HG02885 (cell line): ENCODE measurements around the gene RBM43.
"Not testable (repeated sequence)": the region's sequence is repeated elsewhere in the genome, so short reads cannot be mapped to it uniquely, and the experiment has no call there.

Experiments
- ATAC-seq: cut with Tn5 transposase; IDR thresholded peaks from one replicate; pipeline ENCODE4 v1.9.1; 2021; ENCODE audit warnings: mild to moderate bottlenecking; ENCODE audit not compliant: unreplicated experiment, poor library complexity

The RBM43 gene

DNA sequence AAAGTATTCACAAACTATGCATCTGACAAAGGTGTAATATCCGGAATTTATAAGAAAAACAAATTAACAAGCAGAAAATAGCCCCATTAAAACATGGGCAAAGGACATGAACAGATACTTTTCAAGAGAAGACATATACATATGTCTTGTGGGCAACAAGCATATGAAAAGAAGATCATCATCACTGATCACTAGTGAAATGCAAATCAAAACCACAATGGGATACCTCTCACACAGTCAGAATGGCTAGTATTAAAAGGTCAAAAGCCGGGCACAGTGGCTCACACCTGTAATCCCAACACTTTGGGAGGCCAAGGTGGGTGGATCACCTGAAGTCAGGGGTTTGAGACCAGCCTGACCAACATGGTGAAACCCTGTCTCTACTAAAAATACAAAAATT is 28.4 kb downstream of the RBM43 start:
- ATAC-seq, result not testable (repeated sequence)

DNA sequence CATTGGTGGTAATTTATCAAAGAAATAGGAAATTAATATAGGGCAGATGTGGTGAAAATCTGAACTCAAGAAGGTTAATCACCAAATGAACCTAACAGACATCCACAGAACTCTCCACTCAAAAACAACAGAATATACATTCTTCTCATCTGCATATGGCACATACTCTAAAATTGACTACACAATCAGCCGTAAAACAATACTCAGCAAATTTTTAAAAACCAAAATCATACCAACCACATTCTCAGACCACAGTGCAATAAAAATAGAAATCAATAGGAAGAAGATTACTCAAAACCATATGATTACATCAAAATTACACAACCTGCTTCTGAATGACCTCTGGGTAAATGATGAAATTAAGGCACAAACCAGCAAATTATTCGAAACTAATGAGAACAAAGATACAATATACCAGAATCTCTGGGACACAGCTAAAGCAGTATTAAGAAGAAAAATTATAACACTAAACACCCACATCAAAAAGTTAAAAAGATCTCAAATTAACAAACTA is 31.0 kb downstream of the RBM43 start:
- no peak for ATAC-seq

DNA sequence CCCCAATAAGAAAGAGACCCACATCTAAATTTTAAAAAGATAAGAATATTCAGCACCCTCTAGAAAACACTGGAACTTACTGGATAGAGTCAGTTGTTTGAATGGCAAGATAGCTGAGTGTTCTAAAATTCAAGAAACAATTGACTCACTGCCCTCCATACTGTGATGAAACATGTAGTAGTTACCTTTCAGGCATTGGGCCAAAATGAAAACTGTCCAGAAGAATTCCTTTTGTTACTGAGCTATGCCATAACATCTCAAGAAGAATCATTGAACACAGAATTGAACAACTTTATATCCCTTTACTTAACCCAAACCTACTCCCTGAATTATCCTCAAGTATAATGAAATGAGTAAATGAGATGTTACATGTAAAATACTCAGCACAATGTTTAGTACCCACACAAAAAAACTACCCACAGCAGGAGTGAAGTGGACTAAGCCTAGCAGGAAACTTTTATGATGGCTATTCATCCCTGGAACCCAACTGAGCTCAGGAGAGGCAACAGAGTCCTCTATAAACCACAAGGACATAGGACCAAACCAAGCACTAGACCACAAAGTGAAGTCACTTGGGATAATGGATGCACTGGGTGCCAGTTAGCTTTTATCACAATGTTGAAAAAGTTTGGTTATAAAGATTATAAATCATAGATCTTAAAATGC is 32.7 kb downstream of the RBM43 start:
- no peak for ATAC-seq

DNA sequence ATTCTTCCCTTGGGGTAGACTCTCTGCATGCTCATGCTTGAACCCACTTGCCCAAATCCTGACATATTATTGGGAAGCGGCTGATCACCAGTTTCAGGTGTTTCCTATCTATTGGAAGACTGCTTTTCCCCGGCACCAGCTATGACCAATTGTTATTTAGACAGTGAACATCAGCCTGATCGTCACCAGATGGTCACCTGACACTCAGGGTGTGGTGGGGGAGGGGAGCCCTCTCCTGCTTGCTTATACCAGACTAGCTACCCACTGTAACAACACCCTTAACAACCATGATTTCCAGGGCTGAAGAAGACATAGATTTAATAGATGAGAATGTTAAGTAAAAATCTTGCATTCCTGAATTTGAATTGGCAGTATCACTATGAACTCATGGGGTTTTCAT is 44.3 kb downstream of the RBM43 start:
- no peak for ATAC-seq

DNA sequence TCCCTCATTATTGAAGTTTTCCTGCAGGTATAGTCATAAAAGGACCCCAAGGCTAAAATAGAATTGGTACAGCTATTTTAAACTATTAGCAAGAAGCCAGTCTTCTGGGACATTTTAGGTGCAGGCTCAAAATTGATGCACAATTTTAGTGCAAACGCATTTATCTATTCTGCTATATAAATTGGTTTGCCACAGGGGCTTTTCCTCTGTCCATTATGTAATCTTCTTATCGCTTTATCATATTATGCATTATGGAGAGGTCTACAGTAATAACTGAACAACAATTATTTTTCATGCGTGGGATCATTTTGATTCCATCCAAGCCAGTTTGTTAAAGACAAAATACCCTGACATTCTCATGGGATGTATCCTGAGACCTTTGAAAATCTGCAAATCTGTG is 54.6 kb downstream of the RBM43 start:
- ATAC-seq, result no peak

DNA sequence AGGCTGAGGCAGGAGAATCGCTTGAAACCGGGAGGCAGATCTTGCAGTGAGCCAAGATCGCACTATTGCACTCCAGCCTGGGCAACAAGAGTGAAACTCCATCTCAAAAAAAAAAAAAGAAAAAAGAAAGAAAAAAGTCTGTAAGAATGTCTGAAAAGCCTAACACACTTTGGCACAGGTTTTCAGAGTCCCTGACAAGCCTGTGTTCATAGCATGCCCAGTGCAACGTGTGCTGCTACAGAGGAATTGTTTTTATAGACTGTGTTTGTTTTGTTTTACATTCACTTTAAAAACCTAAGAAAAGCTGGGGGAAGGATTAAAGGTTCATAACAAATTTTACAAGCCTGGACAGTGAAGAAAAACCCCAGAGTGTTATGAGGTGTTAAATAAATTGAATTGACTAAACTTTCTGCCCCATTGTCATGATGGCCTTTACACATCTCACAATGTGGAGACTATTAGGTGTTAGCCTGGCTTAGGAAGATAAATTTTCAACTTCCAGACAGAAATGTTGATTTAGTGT is 55.2 kb downstream of the RBM43 start:
- ATAC-seq, result no peak

DNA sequence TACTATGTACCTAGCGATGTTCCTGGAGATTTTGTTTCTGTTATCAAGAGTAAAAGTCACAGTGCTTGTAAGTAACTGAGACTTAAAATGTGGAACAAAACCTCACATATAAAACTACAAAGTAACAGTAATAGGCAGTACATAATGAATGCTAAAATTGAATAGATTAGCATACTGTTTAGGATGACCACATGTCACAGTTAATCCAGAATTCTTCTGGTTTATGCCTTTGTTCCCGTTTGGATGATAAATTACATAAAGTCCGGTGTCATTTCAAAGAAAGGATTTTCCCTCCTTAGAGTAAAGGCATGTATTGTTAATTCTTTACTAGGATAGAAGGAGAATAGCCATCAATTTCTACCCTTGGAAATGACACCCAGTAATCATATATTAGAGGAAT is 56.1 kb downstream of the RBM43 start:
- ATAC-seq, result no peak

DNA sequence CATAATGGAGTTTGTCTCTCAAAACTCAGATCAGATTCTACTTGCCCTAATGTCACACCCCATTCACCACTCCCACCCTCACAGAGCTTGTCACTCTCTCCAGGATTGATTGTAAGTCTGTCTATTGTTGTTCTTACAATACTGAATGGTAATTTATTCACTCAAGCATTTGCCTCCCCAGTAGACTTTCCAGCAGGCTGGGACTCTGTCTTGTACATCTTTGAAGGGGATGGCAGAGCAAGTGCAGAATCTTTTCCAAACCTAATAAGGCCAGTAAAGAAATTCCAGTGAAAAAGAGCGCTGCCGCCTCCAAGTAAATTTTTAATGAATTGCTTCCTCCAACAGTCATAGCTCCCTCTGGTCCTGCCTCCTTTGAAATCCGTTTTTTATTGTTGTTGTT is 56.9 kb downstream of the RBM43 start:
- no peak for ATAC-seq

DNA sequence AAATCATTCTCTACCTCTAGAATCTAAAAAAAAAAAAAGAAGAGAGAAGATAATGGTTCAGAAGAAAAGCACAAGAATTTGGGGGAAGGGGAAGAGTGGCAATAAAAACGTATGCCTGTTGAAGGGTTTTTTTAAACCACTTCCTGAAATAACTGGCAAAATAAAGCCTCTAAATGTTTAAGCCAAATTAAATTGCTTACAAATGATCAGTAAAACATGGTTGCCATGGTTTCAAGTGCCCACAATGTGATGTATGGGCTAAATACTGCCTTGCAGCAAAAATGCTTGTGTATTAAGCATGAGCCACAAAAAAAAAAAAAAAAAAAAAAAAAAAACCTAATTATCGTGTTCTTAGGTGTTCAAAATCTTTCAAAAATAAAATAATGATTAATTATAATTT is 60.8 kb downstream of the RBM43 start:
- ATAC-seq, result no peak

DNA sequence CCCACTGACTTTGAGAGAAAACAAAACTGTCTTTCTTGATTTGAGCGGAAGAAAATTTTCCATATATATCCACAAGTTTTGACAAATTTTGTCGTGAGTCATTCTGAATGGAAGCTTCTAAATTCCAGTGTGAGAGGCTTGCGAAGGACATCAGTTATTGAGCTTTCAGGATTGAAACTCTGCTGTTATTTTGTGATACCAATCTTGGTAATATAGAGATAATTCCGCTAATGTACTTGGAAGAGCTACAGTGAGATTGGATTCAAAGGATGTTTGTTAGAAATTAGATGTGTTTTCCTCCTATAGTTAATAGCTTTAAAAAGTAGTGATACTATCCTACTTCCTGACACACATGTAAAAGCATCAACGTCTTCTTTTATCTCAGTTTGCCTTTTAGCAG is 61.4 kb downstream of the RBM43 start:
- no peak for ATAC-seq

DNA sequence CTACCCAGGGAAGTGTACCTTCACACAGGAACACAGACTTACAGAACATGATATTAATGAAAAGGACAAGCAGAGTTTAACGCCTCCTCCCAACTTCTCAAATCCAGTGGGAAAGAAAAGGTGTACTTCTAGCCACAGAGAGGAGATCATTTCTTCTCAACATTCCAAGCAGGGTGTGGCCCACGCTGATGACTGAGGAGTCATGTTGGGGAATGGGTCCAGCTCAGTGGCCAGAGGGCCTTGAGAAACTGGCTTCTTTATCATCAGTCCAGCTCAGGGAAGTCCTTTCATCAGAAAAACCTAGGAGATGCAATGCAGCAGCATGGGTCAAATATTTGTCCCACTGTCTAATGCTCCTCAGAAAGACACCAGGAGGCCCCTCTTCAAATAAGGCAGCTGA is 63.0 kb downstream of the RBM43 start:
- no peak for ATAC-seq
